Articular chondrocyte of knee joint (primary cell): ENCODE measurements around the gene UFSP2. TPM values are rescaled to one million over a fixed set of nuclear protein-coding genes. Genes with fewer than 3 reads are reported as not detected.

Experiments
- small RNA-seq: library from RNA; depleted of rRNA; stranded (forward); fragments of <200 nt; gene quantifications from one replicate; pipeline ENCODE3, GENCODE V24; 2012
- total RNA-seq: library from RNA; depleted of rRNA; stranded (reverse); fragments of >200 nt; gene quantifications from 2 replicates; pipeline ENCODE4 v1.2.3, GENCODE V29; 2012

The UFSP2 gene
- 49.1 and 52.3 TPM in 2 replicates for total RNA-seq

GRCh38 chr4:185425647-185426352 lies at the start of gene UFSP2:
Gene UFSP2 (minus strand): TSS chr4:185425964. CDS start chr4:185425868, 96 bp downstream.

GRCh38 chr4:185471235-185472102 lies 45.7 kb upstream of the UFSP2 start, which contains the start of gene CCDC110:
Gene CCDC110 (minus strand): TSS chr4:185471733. CDS start chr4:185471683, 50 bp downstream.

DNA sequence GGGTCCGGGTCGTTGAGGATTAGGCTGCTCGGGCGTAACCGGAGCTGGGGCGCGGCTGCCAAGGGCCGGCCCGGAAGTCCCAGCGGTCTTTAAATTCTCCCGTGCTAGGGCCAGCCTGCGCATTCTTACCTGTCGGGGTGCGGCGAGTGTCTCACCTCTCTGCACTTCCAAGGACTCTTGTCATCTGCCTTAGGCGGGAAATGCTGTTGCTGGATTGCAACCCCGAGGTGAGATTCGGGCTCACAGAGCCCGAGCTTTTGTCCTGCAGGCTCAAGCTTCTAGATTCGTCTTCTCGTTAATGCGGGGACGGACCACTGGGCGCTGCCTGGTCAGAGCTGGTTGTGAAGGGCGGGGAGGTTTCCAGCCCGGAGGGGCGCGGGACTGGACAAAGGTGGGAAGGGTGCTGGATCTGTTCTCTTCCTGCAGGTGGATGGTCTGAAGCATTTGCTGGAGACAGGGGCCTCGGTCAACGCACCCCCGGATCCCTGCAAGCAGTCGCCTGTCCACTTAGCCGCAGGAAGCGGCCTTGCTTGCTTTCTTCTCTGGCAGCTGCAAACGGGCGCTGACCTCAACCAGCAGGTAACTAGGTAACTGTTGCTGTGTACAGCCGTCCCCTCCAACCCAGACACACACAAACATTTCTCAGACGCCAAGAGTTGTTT lies 28.9 kb downstream of the UFSP2 start, which contains the start of gene ANKRD37:
ANKRD37 (plus strand) TSS at position 118 of the 662 bp plus-strand sequence; CDS start at position 201, 83 bp downstream.

DNA sequence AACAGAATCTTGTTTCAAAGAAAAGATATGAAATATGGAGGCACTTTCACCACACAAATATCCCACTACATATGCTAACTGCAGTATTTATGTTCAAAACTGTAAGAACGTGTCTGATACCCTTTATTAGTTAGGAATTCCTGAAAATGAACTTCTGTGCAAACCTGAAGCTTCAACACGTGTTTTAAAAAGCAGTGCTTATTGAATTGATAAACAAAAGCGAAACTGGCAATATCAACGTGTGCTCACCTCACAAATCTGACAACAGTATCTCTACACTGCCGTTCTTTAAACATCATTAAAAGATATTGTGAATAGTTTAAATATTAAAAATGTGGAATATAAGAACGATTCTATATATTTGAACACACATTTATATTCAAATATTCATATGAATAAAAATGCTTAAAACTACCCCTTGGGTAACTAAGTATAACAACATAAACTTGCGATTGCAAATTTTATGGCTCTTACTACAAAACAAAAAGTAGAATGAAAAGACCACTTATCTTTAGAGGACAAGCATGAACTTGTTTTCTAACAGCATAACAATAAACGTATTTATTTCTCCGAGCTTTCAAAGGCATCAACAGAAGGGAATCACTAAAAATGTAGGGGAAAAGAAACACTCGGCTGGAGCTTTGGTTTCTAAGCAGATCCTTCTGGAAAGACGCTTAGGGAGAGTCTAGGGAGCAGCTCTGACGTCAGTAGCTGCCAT lies 30.4 kb downstream of the UFSP2 start, which contains the start of gene LRP2BP:
LRP2BP (minus strand) TSS at position 687 of the 718 bp plus-strand sequence. CDS start 17,738 bp downstream, outside the sequence.

Small RNAs within 50 kb of the gene (small RNA-seq; reads per million reads assigned to genes)
- not detected for gene RF00019

Other genes starting within 250 kb of the UFSP2 start
- 65.6 and 69.1 TPM in 2 replicates for gene CFAP97, start 222.0 kb downstream of the UFSP2 start, total RNA-seq
- gene SNX25, start 216.4 kb downstream of the UFSP2 start, total RNA-seq = 36.2 and 41.4 TPM in 2 replicates
- gene LRP2BP, start 30.0 kb downstream of the UFSP2 start, total RNA-seq = 1.0 and 1.4 TPM in 2 replicates
- gene ANKRD37, start 29.1 kb downstream of the UFSP2 start, total RNA-seq = 7.2 and 10.4 TPM in 2 replicates
- 5.0 and 7.1 TPM in 2 replicates for gene CCDC110, start 45.8 kb upstream of the UFSP2 start, total RNA-seq
- gene PDLIM3, start 109.5 kb upstream of the UFSP2 start, total RNA-seq = 2.7 and 8.2 TPM in 2 replicates